HEK293T (cell line): Measurements from ENCODE around the gene VAT1.
A peak's percentile ranks its signal among the peaks of the same experiment; 100 is the strongest.

Experiments
- ELF4 ChIP-seq: fragments of 450-650 bp; IDR thresholded peaks from 2 replicates; pipeline ENCODE4 v1.6.1; 2017; ENCODE audit warnings: antibody characterized with exemption
- FOXA1 ChIP-seq: fragments of 450-650 bp; IDR thresholded peaks from 2 replicates; pipeline ENCODE4 v1.6.1; 2016; ENCODE audit warnings: mild to moderate bottlenecking
- FOXK2 ChIP-seq: fragments of 450-650 bp; IDR thresholded peaks from 2 replicates; pipeline ENCODE4 v1.6.1; 2016; ENCODE audit warnings: mild to moderate bottlenecking
- FOXM1 ChIP-seq: fragments of 450-650 bp; IDR thresholded peaks from 2 replicates; pipeline ENCODE4 v1.6.1; 2017; ENCODE audit warnings: mild to moderate bottlenecking, borderline replicate concordance
- HDGF ChIP-seq: fragments of 450-650 bp; IDR thresholded peaks from 2 replicates; pipeline ENCODE4 v1.6.1; 2017; ENCODE audit warnings: antibody characterized with exemption, borderline replicate concordance
- L3MBTL2 ChIP-seq: fragments of 450-650 bp; conservative IDR thresholded peaks from 2 replicates; pipeline ENCODE4 v1.6.1; 2016; ENCODE audit warnings: mild to moderate bottlenecking
- LEF1 ChIP-seq: fragments of 450-650 bp; IDR thresholded peaks from 2 replicates; pipeline ENCODE4 v1.6.1; 2017; ENCODE audit warnings: mild to moderate bottlenecking, borderline replicate concordance
- SP1 ChIP-seq: fragments of 450-650 bp; IDR thresholded peaks from 2 replicates; pipeline ENCODE4 v1.6.1; 2017
- SUZ12 ChIP-seq: fragments of 450-650 bp; IDR thresholded peaks from 2 replicates; pipeline ENCODE4 v1.6.1; 2016; ENCODE audit warnings: mild to moderate bottlenecking
- TARDBP ChIP-seq: fragments of 450-650 bp; IDR thresholded peaks from 2 replicates; pipeline ENCODE4 v1.6.1; 2016

DNA sequence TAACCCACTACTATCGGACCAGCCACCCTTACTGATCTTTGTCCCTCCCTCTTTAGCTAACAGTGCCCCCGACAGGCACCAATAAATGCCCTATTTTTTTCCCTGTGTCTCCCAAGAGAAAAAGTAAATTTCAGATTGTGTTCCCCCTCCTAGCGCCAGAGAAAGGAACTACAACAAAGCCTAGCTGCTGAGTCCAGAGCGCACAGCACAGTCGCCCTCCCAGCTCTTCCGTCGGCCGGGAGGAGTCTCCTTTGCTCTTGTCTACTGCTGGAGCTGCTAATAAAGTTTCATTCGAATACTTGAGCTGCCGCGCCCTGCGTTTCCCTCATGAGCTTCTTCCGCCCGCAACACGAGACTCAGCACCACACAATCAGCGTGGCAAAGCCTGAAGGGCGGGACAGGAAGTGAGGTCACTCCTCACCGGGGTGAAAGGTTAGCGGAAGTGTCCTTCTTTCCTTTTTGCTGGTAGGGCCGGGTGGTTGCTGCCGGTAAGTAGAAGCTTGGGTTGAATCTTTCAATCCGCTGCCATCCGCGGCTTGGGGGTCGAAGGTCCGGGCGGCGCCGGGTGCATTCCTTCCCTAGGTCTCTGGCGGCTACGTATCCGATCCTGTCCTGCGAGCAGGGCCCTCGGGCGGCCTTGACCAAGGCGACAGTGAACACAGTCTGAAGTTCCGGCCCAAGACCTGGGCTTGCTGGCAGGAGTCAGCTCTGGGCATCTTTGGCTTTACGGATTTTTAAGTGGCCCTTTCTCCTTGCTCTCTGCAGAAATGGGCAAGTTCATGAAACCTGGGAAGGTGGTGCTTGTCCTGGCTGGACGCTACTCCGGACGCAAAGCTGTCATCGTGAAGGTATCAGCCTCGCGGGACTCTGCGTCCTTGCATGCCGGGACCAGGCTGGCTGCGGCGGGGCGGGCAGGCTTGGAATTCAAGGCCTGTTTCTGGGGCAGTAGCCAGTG lies 23.9 kb downstream of the VAT1 start, which contains the start of gene RPL27:
- TF ChIP-seq FOXA1 = no peak
- TF ChIP-seq FOXK2 = peak; percentile 92; the same call in 1 of the 2 replicates
- no peak for TF ChIP-seq SP1
- TF ChIP-seq L3MBTL2 = peak; percentile 60
- TF ChIP-seq FOXM1 = no peak
- TF ChIP-seq HDGF = no peak
- TF ChIP-seq ELF4 = peak; percentile 96
- TF ChIP-seq SUZ12 = no peak
- no peak for TF ChIP-seq LEF1
- TF ChIP-seq TARDBP = no peak
